WERI-Rb-1 (cell line): ENCODE results near the gene GAREM1.

ENCODE experiments used
- DNase-seq: peaks from one replicate; pipeline ENCODE4 v3.0.0-alpha.2; 2020
- H3K27ac ChIP-seq: fragments of 250-450 bp; sonication (Bioruptor Pico); 2 replicates; pipeline ENCODE4 v1.5.1; 2020; ENCODE audit warnings: mild to moderate bottlenecking, moderate library complexity
- H3K27me3 ChIP-seq: fragments of 250-450 bp; sonication (Bioruptor Pico); 2 replicates; pipeline ENCODE4 v1.5.1; 2021; ENCODE audit warnings: mild to moderate bottlenecking, low read depth, moderate library complexity; ENCODE audit not compliant: insufficient read depth, severe bottlenecking
- H3K36me3 ChIP-seq: fragments of 250-450 bp; sonication (Bioruptor Pico); 2 replicates; pipeline ENCODE4 v1.5.1; 2020; ENCODE audit warnings: mild to moderate bottlenecking, moderate library complexity
- H3K4me3 ChIP-seq: 2 replicates; pipeline ENCODE4 v1.5.1; 2011; ENCODE audit warnings: low read depth, mild to moderate bottlenecking, control low read depth, low read length
- H3K9me3 ChIP-seq: fragments of 250-450 bp; sonication (Bioruptor Pico); 2 replicates; pipeline ENCODE4 v1.5.1; 2021; ENCODE audit warnings: mild to moderate bottlenecking, moderate library complexity; ENCODE audit not compliant: severe bottlenecking
- TF ChIP-seq, protein P1 (sequence below): IDR thresholded peaks from 2 replicates; pipeline ENCODE4 v1.5.1; 2011; ENCODE audit warnings: low read depth, mild to moderate bottlenecking, control low read depth, inconsistent platforms, low read length

GAREM1 gene

DNA sequence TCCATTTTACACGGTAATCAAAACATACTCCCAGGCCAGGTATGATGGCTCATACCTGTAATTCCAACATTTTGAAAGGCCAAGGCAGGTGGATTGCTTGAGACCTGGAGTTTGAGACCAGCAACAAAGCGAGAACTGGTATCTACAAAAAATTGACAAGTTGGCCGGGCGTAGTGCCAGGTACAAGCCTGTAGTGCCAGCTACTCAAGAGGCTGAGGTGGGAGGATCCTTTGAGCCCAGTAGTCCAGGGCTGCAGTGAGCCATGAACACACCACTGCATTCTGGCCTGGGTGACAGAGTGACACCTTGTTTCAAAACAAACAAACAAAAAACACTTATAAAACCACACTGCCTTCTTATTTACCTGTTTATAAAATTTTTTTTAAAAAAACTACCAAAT lies 80.8 kb downstream of the GAREM1 start:
- H3K4me3 ChIP-seq: no peak overlapping the region
- TF ChIP-seq, protein P1, sequence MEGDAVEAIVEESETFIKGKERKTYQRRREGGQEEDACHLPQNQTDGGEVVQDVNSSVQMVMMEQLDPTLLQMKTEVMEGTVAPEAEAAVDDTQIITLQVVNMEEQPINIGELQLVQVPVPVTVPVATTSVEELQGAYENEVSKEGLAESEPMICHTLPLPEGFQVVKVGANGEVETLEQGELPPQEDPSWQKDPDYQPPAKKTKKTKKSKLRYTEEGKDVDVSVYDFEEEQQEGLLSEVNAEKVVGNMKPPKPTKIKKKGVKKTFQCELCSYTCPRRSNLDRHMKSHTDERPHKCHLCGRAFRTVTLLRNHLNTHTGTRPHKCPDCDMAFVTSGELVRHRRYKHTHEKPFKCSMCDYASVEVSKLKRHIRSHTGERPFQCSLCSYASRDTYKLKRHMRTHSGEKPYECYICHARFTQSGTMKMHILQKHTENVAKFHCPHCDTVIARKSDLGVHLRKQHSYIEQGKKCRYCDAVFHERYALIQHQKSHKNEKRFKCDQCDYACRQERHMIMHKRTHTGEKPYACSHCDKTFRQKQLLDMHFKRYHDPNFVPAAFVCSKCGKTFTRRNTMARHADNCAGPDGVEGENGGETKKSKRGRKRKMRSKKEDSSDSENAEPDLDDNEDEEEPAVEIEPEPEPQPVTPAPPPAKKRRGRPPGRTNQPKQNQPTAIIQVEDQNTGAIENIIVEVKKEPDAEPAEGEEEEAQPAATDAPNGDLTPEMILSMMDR: no peak
- no peak overlapping the region for H3K27ac ChIP-seq
- no peaks in the 10 kb centered on the region for H3K9me3 ChIP-seq
- no peaks in the 10 kb centered on the region for H3K36me3 ChIP-seq
- peaks cover 67% of the 10 kb centered on the region for H3K27me3 ChIP-seq
- DNase-seq: no peak

DNA sequence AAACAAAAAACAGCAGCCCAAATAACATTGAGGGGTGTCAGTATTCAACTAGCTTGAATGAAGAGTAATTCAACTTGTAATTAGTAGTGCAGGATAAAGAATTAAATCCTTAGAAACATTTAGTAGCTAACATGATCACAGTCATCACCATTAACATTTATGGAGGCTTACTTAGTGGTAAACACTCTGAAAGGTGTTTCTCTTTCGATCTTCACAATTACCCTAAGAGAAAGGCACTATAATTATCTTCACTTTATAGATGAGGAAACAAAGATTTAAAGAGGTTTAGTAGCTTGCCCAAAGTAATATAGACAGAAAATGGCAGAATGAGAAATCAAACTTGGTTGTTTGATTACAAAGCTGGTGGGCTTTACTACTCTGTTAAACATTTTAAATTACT lies 81.5 kb downstream of the GAREM1 start:
- no peak for DNase-seq
- Histone ChIP-seq H3K9me3 (no peaks in the 10 kb centered on the region), H3K36me3 (no peaks in the 10 kb centered on the region), H3K27me3 (peaks cover 74% of the 10 kb centered on the region), H3K27ac (no peak overlapping the region), H3K4me3 (no peak overlapping the region)
- TF ChIP-seq, protein P1: no peak

DNA sequence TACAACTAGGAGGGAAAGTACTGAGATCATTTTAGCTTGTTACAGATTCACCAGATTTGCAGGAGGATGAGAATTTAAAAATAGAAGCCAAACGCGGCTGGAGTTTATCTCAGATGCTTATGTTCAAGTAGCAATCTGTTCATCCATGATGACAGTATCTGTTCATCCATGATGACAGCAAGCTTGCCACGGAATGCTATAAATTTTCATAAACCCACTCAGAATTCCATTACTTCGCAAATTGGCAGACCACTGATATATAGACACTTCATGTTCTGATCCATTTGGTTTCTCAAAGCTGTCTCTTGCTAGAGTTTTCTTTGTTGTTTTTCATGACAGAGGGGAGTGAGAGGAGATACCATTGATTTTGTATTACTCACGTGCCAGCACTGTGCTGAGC lies 84.2 kb downstream of the GAREM1 start:
- no peak for DNase-seq
- TF ChIP-seq, protein P1: no peak
- H3K4me3 ChIP-seq: no peak overlapping the region

DNA sequence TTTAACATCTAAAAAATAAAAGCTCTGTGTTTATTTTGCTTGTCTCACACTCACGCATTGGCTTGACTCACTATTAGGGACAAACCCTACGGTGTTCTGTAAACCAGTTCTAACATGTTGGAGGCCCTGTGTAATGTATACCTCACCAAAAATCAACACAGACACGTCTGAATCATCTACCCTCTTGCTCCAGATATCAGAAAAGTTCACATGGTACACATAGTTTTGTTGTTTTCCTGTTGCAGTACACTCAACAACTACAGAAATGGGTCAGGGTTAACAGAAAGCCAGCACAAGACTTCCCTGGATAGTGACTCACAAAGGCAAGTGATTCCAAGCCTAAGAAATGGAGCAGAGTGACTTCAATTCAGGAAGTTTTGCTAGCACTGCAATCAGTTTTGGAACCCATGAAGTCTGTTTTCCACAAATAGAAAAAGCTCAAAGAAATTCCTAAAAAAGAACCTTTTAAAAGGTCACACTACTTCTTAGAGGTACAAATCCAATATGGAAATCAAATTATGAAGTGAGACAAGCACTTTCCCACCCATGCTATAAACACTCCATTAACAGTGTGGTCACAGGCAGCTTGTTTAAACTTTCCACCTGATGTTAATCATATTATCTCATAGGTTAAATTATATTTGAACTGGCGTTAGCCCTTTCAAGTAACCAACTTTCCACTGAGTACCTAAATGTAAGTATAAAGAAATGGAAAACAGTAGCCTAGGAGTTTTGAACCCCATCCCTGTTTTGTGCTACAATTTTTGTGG lies 87.4 kb downstream of the GAREM1 start:
- Histone ChIP-seq H3K4me3 (no peak overlapping the region), H3K36me3 (no peaks in the 10 kb centered on the region), H3K27me3 (peaks cover 56% of the 10 kb centered on the region), H3K9me3 (no peaks in the 10 kb centered on the region), H3K27ac (no peak overlapping the region)
- DNase-seq: no peak
- TF ChIP-seq, protein P1: no peak

More for the DNA sequence above, 84.2 kb downstream of the GAREM1 start:
- Histone ChIP-seq H3K9me3 (no peaks in the 10 kb centered on the region), H3K27ac (no peak overlapping the region), H3K36me3 (no peaks in the 10 kb centered on the region), H3K27me3 (peaks cover 58% of the 10 kb centered on the region)

DNA sequence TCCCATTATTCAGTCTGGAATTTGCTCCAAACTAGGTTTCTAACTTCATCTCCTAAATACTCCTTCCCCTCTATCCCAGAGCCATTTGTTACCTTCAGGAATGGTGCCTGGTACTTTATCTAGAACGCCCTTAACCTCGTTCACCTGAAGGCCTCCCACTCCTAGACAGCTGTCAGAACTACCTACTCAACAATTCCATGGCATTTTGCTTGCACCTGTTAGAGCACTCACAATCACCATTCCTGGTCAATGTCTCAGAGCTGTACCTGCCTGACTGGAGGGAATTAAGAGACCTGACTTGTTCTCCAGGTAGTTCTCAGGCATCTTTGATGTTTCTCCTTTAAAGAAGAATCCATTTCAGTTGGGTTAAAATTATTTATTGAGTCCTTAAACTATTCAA lies 88.9 kb downstream of the GAREM1 start:
- DNase-seq: no peak
- Histone ChIP-seq H3K36me3 (no peaks in the 10 kb centered on the region), H3K27me3 (peaks cover 52% of the 10 kb centered on the region), H3K4me3 (no peak overlapping the region), H3K27ac (no peak overlapping the region), H3K9me3 (no peaks in the 10 kb centered on the region)
- TF ChIP-seq, protein P1: no peak

DNA sequence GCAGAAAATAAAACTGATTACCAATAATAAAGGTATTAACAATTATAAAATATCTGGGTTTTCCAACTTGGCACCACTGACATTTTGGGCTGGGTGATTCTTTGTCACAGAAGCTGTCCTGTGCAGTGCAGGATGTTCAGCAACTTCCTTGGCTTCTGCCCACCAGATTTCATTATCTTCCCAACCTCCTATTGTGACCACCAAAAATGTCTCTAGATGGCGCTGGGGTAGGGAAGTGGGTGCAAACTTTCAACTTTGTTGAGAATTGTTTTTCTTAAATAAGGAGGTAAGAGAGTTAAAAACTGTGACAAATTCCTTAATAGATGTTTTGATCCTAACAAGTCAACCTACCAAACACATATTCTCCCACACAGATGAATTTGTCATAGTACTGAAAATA lies 90.1 kb downstream of the GAREM1 start:
- H3K9me3 ChIP-seq: no peaks in the 10 kb centered on the region
- H3K27ac ChIP-seq: no peak overlapping the region
- TF ChIP-seq, protein P1: no peak
- no peaks in the 10 kb centered on the region for H3K36me3 ChIP-seq
- no peak for DNase-seq
- peaks cover 42% of the 10 kb centered on the region for H3K27me3 ChIP-seq
- no peak overlapping the region for H3K4me3 ChIP-seq
